ENCODE data around the gene RELL1. TPM values are rescaled to one million over a fixed set of nuclear protein-coding genes. Genes with fewer than 3 reads are reported as not detected.

Gene RELL1
- polyA plus RNA-seq, 4 donors, result 0.89 to 23.1 (median 4.2) TPM

GRCh38 chr4:37666625-37667071 is 19.5 kb downstream of the RELL1 start:
- Histone ChIP-seq H3K4me3 (ENCODE audit: low read depth in 1 of 3, low read length in 3 of 3) (no peak overlapping the region), H3K9me3 (ENCODE audit: control insufficient read depth in 2 of 2, insufficient read depth in 1 of 2, low read depth in 1 of 2, low read length in 1 of 2) (no peaks in the 10 kb centered on the region), H3K27ac (ENCODE audit: low read depth in 1 of 3, low read length in 2 of 3) (peak overlapping the region; percentile 70 to 82 (median 79)), H3K27me3 (ENCODE audit: control insufficient read depth in 3 of 3, insufficient read depth in 3 of 3, low read length in 3 of 3) (no peaks in the 10 kb centered on the region), H3K4me1 (ENCODE audit: control insufficient read depth in 3 of 3, insufficient read depth in 2 of 3, low read depth in 1 of 3, low read length in 2 of 3) (peaks cover 12 to 55% (median 28%) of the 10 kb centered on the region in 3 donors), H3K36me3 (ENCODE audit: control insufficient read depth in 3 of 3, insufficient read depth in 2 of 3, low read depth in 1 of 3, low read length in 3 of 3) (peaks cover 0 to 3% (median 0%) of the 10 kb centered on the region in 3 donors)
- DNase-seq, result peak; percentile 92 to 97
- no peak for FAIRE-seq
- WGBS, 3 donors, result 4 to 29% (median 19%) methylated on average over 6 of the region's 6 CpGs

DNA sequence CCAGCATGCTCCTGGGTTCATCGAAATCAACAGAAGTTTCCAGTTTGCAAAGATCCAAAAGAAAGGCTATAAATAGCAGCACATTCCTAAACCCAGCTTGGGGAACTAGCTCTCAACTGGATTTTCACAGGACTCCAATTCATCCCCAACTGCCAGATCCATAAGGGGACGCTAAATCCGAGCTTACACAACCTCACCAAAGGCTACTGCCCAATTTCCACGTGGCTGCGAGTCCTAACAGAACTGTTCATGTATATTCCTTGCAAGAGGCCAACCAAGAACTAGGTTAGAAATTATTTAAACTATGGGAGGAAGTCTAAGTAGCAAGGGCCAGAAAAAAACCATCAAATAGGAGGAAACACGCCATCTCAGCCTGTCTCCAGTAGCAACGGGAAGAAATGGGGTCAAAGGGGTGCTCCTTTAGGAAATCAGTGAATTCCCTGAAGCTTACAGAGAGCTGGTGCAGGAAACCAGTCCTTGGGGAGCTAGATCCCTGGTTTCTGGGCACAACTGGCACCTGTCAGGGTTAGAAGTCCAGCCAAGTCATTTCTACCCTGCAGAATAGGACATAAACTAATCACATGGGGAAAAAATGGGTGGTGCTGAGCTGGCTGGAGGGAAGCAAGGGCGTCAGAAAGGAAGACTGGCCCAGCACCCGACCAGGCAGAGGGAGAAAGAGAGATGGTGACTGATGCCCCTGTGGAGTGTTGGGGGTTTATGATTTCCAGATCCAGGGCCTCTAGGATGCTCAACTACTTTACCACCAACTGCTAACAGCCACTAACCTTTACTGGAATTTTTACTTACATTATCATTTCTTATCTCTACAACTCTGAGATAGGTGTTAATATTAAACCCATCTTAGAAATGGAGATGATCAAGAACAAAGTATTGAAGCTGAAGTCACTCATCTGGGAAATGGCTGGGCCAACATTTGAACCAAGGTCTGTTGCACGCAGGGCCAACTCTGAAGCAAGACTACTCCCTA is 20.5 kb downstream of the RELL1 start:
- H3K4me1 ChIP-seq (ENCODE audit: control insufficient read depth in 3 of 3, insufficient read depth in 2 of 3, low read depth in 1 of 3, low read length in 2 of 3), result peaks cover 12 to 59% (median 28%) of the 10 kb centered on the region in 3 donors
- FAIRE-seq, result no peak
- DNase-seq, result peak; percentile 56 to 72
- H3K4me3 ChIP-seq (ENCODE audit: low read depth in 1 of 3, low read length in 3 of 3), result no peak overlapping the region
- H3K27ac ChIP-seq (ENCODE audit: low read depth in 1 of 3, low read length in 2 of 3), result peak overlapping the region; percentile 61 to 82 (median 70)
- peaks cover 0 to 3% (median 0%) of the 10 kb centered on the region in 3 donors for H3K36me3 ChIP-seq (ENCODE audit: control insufficient read depth in 3 of 3, insufficient read depth in 2 of 3, low read depth in 1 of 3, low read length in 3 of 3)
- WGBS, 3 donors, result 53 to 69% (median 67%) methylated on average over 10 of the region's 10 CpGs
- H3K27me3 ChIP-seq (ENCODE audit: control insufficient read depth in 3 of 3, insufficient read depth in 3 of 3, low read length in 3 of 3), result no peaks in the 10 kb centered on the region
- H3K9me3 ChIP-seq (ENCODE audit: control insufficient read depth in 2 of 2, insufficient read depth in 1 of 2, low read depth in 1 of 2, low read length in 1 of 2), result no peaks in the 10 kb centered on the region

DNA sequence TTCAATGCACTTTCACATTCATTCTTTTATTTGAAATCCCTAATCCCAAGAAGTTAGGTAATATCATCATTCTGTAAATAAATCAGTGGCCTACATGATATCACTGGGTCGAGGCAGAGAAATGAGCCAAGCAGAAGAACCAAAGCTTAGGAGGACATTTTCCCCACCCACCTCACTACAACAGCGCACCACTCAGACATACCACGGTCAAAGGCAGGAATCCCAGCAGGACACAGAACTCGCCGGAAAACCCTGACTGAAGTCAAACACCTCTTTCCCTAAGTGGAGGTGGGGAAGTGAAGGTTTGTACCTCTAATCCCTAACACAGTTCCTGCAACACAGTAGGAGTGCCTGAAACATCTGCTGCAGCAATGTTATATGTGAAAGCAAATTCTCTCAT is 21.5 kb downstream of the RELL1 start:
- 60 to 80% (median 79%) methylated on average over 5 of the region's 5 CpGs for WGBS, 3 donors
- Histone ChIP-seq H3K9me3 (ENCODE audit: control insufficient read depth in 2 of 2, insufficient read depth in 1 of 2, low read depth in 1 of 2, low read length in 1 of 2) (no peaks in the 10 kb centered on the region), H3K27ac (ENCODE audit: low read depth in 1 of 3, low read length in 2 of 3) (peak overlapping the region in 1 of 3 donors; percentile 70), H3K36me3 (ENCODE audit: control insufficient read depth in 3 of 3, insufficient read depth in 2 of 3, low read depth in 1 of 3, low read length in 3 of 3) (peaks cover 0 to 3% (median 0%) of the 10 kb centered on the region in 3 donors), H3K4me1 (ENCODE audit: control insufficient read depth in 3 of 3, insufficient read depth in 2 of 3, low read depth in 1 of 3, low read length in 2 of 3) (peaks cover 12 to 55% (median 28%) of the 10 kb centered on the region in 3 donors), H3K4me3 (ENCODE audit: low read depth in 1 of 3, low read length in 3 of 3) (no peak overlapping the region), H3K27me3 (ENCODE audit: control insufficient read depth in 3 of 3, insufficient read depth in 3 of 3, low read length in 3 of 3) (no peaks in the 10 kb centered on the region)
- no peak for FAIRE-seq
- no peak for DNase-seq

- FAIRE-seq (no peak), DNase-seq (no peak)
- peaks cover 12 to 55% (median 28%) of the 10 kb centered on the region in 3 donors for H3K4me1 ChIP-seq (ENCODE audit: control insufficient read depth in 3 of 3, insufficient read depth in 2 of 3, low read depth in 1 of 3, low read length in 2 of 3)
- peak overlapping the region in 1 of 3 donors; percentile 4 for H3K27ac ChIP-seq (ENCODE audit: low read depth in 1 of 3, low read length in 2 of 3)
- 80 to 83% (median 82%) methylated on average over 7 of the region's 7 CpGs for WGBS, 3 donors
- H3K4me3 ChIP-seq (ENCODE audit: low read depth in 1 of 3, low read length in 3 of 3), result no peak overlapping the region
- H3K27me3 ChIP-seq (ENCODE audit: control insufficient read depth in 3 of 3, insufficient read depth in 3 of 3, low read length in 3 of 3), result no peaks in the 10 kb centered on the region
- H3K9me3 ChIP-seq (ENCODE audit: control insufficient read depth in 2 of 2, insufficient read depth in 1 of 2, low read depth in 1 of 2, low read length in 1 of 2), result no peaks in the 10 kb centered on the region
- peaks cover 0 to 5% (median 0%) of the 10 kb centered on the region in 3 donors for H3K36me3 ChIP-seq (ENCODE audit: control insufficient read depth in 3 of 3, insufficient read depth in 2 of 3, low read depth in 1 of 3, low read length in 3 of 3)
Measured at GRCh38 chr4:37663552-37663951, 22.6 kb downstream of the RELL1 start.

- DNase-seq, result no peak
- FAIRE-seq, result no peak
Measured at GRCh38 chr4:37662861-37663390, 23.2 kb downstream of the RELL1 start.

DNA sequence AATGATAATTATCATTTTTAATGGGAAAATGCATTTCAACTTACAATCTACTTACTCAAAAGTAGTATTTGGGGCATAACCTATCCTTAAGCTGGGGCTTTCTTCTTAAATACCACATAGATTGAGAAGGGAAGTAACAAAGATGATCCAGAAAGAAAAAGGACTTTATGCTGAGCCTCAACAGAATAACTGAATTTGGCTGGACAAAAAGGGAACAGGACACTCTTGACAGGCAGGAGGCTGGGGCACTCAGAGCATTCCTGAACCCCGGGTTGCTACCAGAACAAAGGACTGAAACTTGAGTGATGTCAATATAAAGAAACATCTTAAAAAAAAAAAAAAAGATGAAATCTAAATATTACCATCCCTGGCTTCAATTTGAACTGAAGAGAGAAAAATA is 23.9 kb downstream of the RELL1 start:
- Histone ChIP-seq H3K27ac (ENCODE audit: low read depth in 1 of 3, low read length in 2 of 3) (no peak overlapping the region), H3K9me3 (ENCODE audit: control insufficient read depth in 2 of 2, insufficient read depth in 1 of 2, low read depth in 1 of 2, low read length in 1 of 2) (peaks cover 0 to 9% of the 10 kb centered on the region in 2 donors), H3K4me3 (ENCODE audit: low read depth in 1 of 3, low read length in 3 of 3) (no peak overlapping the region), H3K27me3 (ENCODE audit: control insufficient read depth in 3 of 3, insufficient read depth in 3 of 3, low read length in 3 of 3) (no peaks in the 10 kb centered on the region), H3K36me3 (ENCODE audit: control insufficient read depth in 3 of 3, insufficient read depth in 2 of 3, low read depth in 1 of 3, low read length in 3 of 3) (peaks cover 0 to 5% (median 0%) of the 10 kb centered on the region in 3 donors), H3K4me1 (ENCODE audit: control insufficient read depth in 3 of 3, insufficient read depth in 2 of 3, low read depth in 1 of 3, low read length in 2 of 3) (peaks cover 10 to 50% (median 26%) of the 10 kb centered on the region in 3 donors)
- no peak for DNase-seq
- WGBS, 3 donors, result 6 to 29% (median 24%) methylated on average over 1 of the region's 1 CpG
- no peak for FAIRE-seq

More at GRCh38 chr4:37662861-37663390, 23.2 kb downstream of the RELL1 start:
- 55 to 82% (median 65%) methylated on average over 5 of the region's 5 CpGs for WGBS, 3 donors
- H3K4me3 ChIP-seq (ENCODE audit: low read depth in 1 of 3, low read length in 3 of 3), result no peak overlapping the region
- H3K27ac ChIP-seq (ENCODE audit: low read depth in 1 of 3, low read length in 2 of 3), result peak overlapping the region in 1 of 3 donors; percentile 60
- peaks cover 0 to 5% (median 0%) of the 10 kb centered on the region in 3 donors for H3K36me3 ChIP-seq (ENCODE audit: control insufficient read depth in 3 of 3, insufficient read depth in 2 of 3, low read depth in 1 of 3, low read length in 3 of 3)
- H3K4me1 ChIP-seq (ENCODE audit: control insufficient read depth in 3 of 3, insufficient read depth in 2 of 3, low read depth in 1 of 3, low read length in 2 of 3), result peaks cover 12 to 55% (median 28%) of the 10 kb centered on the region in 3 donors
- H3K9me3 ChIP-seq (ENCODE audit: control insufficient read depth in 2 of 2, insufficient read depth in 1 of 2, low read depth in 1 of 2, low read length in 1 of 2), result peaks cover 0 to 2% of the 10 kb centered on the region in 2 donors
- H3K27me3 ChIP-seq (ENCODE audit: control insufficient read depth in 3 of 3, insufficient read depth in 3 of 3, low read length in 3 of 3), result no peaks in the 10 kb centered on the region

DNA sequence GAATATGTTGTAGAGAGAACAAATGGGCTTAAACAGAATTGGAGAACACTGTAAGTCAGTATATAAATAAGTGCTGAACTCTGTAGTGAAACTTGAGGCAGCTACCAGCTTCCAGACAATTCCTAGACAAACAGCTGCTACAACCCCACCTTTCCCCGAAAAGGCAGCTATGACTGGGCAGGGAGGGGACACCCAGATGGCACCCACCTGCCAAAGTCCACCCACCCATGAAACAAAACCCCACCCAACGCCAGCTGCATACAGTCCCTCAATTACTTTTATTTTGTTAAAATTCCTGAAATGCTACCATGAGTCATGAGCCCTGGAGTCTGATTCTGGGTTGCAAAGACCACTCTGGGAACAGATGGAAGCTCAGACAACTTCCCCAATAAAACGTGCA is 24.4 kb downstream of the RELL1 start:
- FAIRE-seq (no peak), DNase-seq (no peak)
- H3K27ac ChIP-seq (ENCODE audit: low read depth in 1 of 3, low read length in 2 of 3), result peak overlapping the region in 1 of 3 donors; percentile 28
- H3K4me3 ChIP-seq (ENCODE audit: low read depth in 1 of 3, low read length in 3 of 3), result no peak overlapping the region
- H3K27me3 ChIP-seq (ENCODE audit: control insufficient read depth in 3 of 3, insufficient read depth in 3 of 3, low read length in 3 of 3), result no peaks in the 10 kb centered on the region
- H3K4me1 ChIP-seq (ENCODE audit: control insufficient read depth in 3 of 3, insufficient read depth in 2 of 3, low read depth in 1 of 3, low read length in 2 of 3), result peaks cover 10 to 45% (median 23%) of the 10 kb centered on the region in 3 donors
- H3K9me3 ChIP-seq (ENCODE audit: control insufficient read depth in 2 of 2, insufficient read depth in 1 of 2, low read depth in 1 of 2, low read length in 1 of 2), result peaks cover 0 to 12% of the 10 kb centered on the region in 2 donors
- H3K36me3 ChIP-seq (ENCODE audit: control insufficient read depth in 3 of 3, insufficient read depth in 2 of 3, low read depth in 1 of 3, low read length in 3 of 3), result peaks cover 0 to 5% (median 0%) of the 10 kb centered on the region in 3 donors
- 11 to 28% (median 27%) methylated on average over 3 of the region's 3 CpGs for WGBS, 3 donors

DNA sequence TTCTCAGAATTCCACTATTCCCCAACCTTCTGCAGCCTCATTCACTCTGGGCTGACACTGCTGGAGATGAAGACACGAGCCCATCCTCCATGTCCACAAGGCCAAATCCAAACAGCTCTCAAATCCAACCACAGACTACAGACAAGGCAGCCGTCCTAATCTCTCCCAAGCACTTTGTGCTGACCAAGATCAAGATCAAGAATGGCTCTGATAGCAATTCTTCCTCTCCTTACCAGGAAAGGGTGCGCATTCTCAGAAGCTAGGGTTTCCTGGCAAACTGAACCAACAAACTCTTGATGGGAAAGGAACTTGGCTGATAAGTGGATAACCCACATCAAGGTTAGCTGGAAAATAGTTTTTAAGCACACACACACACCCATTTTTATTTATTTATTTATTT is 26.5 kb downstream of the RELL1 start:
- H3K4me3 ChIP-seq (ENCODE audit: low read depth in 1 of 3, low read length in 3 of 3), result no peak overlapping the region
- H3K4me1 ChIP-seq (ENCODE audit: control insufficient read depth in 3 of 3, insufficient read depth in 2 of 3, low read depth in 1 of 3, low read length in 2 of 3), result peaks cover 3 to 25% (median 4%) of the 10 kb centered on the region in 3 donors
- H3K27me3 ChIP-seq (ENCODE audit: control insufficient read depth in 3 of 3, insufficient read depth in 3 of 3, low read length in 3 of 3), result no peaks in the 10 kb centered on the region
- peaks cover 0 to 5% (median 3%) of the 10 kb centered on the region in 3 donors for H3K36me3 ChIP-seq (ENCODE audit: control insufficient read depth in 3 of 3, insufficient read depth in 2 of 3, low read depth in 1 of 3, low read length in 3 of 3)
- no peak overlapping the region for H3K27ac ChIP-seq (ENCODE audit: low read depth in 1 of 3, low read length in 2 of 3)
- FAIRE-seq, result no peak
- H3K9me3 ChIP-seq (ENCODE audit: control insufficient read depth in 2 of 2, insufficient read depth in 1 of 2, low read depth in 1 of 2, low read length in 1 of 2), result peaks cover 0 to 27% of the 10 kb centered on the region in 2 donors
- no peak for DNase-seq
- 80 to 86% (median 85%) methylated on average over 3 of the region's 3 CpGs for WGBS, 3 donors

Data from small intestine (tissue), 7 donors.